ENCODE results near the gene ZCCHC14. TPM values are rescaled to one million over a fixed set of nuclear protein-coding genes. Genes with fewer than 3 reads are reported as not detected.

The ZCCHC14 gene
- total and polyA plus RNA-seq, 2 donors (not counting 1 experiment from before 2014, with no cell fraction given): 0.70 to 4.4 TPM

GRCh38 chr16:87474566-87474996 is 18.2 kb downstream of the ZCCHC14 start:
- CTCF ChIA-PET: no interaction called here
- no peaks in the 10 kb centered on the region for H4K20me1 ChIP-seq (ENCODE audit: control insufficient read depth, insufficient read depth, low read length, poor library complexity, severe bottlenecking)

GRCh38 chr16:87474017-87474416 is 18.8 kb downstream of the ZCCHC14 start:
- intact Hi-C loops (cut with micrococcal nuclease): no loop called here
- peaks cover 7% of the 10 kb centered on the region for H3K79me2 ChIP-seq (ENCODE audit: control insufficient read depth, insufficient read depth, low read length)
- no peak for ATAC-seq (ENCODE audit: low read depth)
- peaks cover 0 to 16% (median 8%) of the 10 kb centered on the region in 4 experiments for H3K27me3 ChIP-seq (replicated peaks in 1 of 4; ENCODE audit: control extremely low read depth in 1 of 4, control insufficient read depth in 3 of 4, insufficient read depth in 4 of 4, low read length in 3 of 4)
- H3K36me3 ChIP-seq (replicated peaks in 1 of 2; ENCODE audit: control extremely low read depth in 1 of 2, control insufficient read depth in 1 of 2, extremely low read depth in 1 of 2, insufficient read depth in 2 of 2, low read length in 1 of 2): no peaks in the 10 kb centered on the region
- Mint-ChIP-seq H3K27ac (no peak overlapping the region), H3K4me1 (peaks cover 6% of the 10 kb centered on the region), H3K4me3 (no peak overlapping the region), H3K27me3 (peaks cover 39% of the 10 kb centered on the region), H3K9me3 (ENCODE audit: insufficient read depth) (no peaks in the 10 kb centered on the region)
- no peaks in the 10 kb centered on the region for H3K9me3 ChIP-seq (ENCODE audit: control extremely low read depth in 1 of 3, control insufficient read depth in 2 of 3, insufficient read depth in 1 of 3, low read length in 2 of 3)
- H4K20me1 ChIP-seq (ENCODE audit: control insufficient read depth, insufficient read depth, low read length, poor library complexity, severe bottlenecking): no peaks in the 10 kb centered on the region
- H3K4me2 ChIP-seq (replicated peaks; ENCODE audit: low read depth, low read length, poor library complexity, severe bottlenecking): no peak overlapping the region
- no peaks in the 10 kb centered on the region for H3K4me1 ChIP-seq (ENCODE audit: control insufficient read depth in 2 of 2, insufficient read depth in 2 of 2, low read length in 2 of 2)
- H3K27ac ChIP-seq (ENCODE audit: low read length in 2 of 2): no peak overlapping the region
- DNase-seq: no peak
- H2AFZ ChIP-seq (ENCODE audit: insufficient read depth, low read depth, low read length, poor library complexity, severe bottlenecking): no peak overlapping the region
- TF ChIP-seq EZH2 (IDR thresholded peaks at IDR 0.05; ENCODE audit: borderline replicate concordance, insufficient read depth, low read depth, low read length, poor library complexity, severe bottlenecking) (no peak), CTCF (IDR thresholded peaks at IDR 0.05) (no peak)
- H3K9ac ChIP-seq (ENCODE audit: low read length): no peak overlapping the region
- WGBS (ENCODE audit: insufficient coverage): 97% methylated on average over 4 of the region's 4 CpGs
- ChIA-PET POLR2A (no interaction called here), CTCF (no interaction called here)
- H3K4me3 ChIP-seq (ENCODE audit: control extremely low read depth in 1 of 5, extremely low read depth in 1 of 5, insufficient read depth in 1 of 5, low read depth in 2 of 5, low read length in 4 of 5): no peak overlapping the region

More at GRCh38 chr16:87474566-87474996, 18.2 kb downstream of the ZCCHC14 start:
- H3K36me3 ChIP-seq (replicated peaks in 1 of 2; ENCODE audit: control extremely low read depth in 1 of 2, control insufficient read depth in 1 of 2, extremely low read depth in 1 of 2, insufficient read depth in 2 of 2, low read length in 1 of 2): no peaks in the 10 kb centered on the region
- no peak overlapping the region for H3K4me3 ChIP-seq (ENCODE audit: control extremely low read depth in 1 of 5, extremely low read depth in 1 of 5, insufficient read depth in 1 of 5, low read depth in 2 of 5, low read length in 4 of 5)
- no peaks in the 10 kb centered on the region for H3K9me3 Mint-ChIP-seq (ENCODE audit: insufficient read depth)
- no peak overlapping the region for H3K9ac ChIP-seq (ENCODE audit: low read length)
- no peak overlapping the region for H3K27ac ChIP-seq (ENCODE audit: low read length in 2 of 2)
- H3K4me1 Mint-ChIP-seq: peaks cover 6% of the 10 kb centered on the region
- no peak for ATAC-seq (ENCODE audit: low read depth)
- TF ChIP-seq CTCF (IDR thresholded peaks at IDR 0.05) (no peak), EZH2 (IDR thresholded peaks at IDR 0.05; ENCODE audit: borderline replicate concordance, insufficient read depth, low read depth, low read length, poor library complexity, severe bottlenecking) (no peak)
- no peaks in the 10 kb centered on the region for H3K4me1 ChIP-seq (ENCODE audit: control insufficient read depth in 2 of 2, insufficient read depth in 2 of 2, low read length in 2 of 2)
- no peak for DNase-seq
- intact Hi-C loops (cut with micrococcal nuclease): no loop called here
- no peak overlapping the region for H3K27ac Mint-ChIP-seq
- H3K4me3 Mint-ChIP-seq: no peak overlapping the region
- no peak overlapping the region for H2AFZ ChIP-seq (ENCODE audit: insufficient read depth, low read depth, low read length, poor library complexity, severe bottlenecking)
- peaks cover 0 to 16% (median 8%) of the 10 kb centered on the region in 4 experiments for H3K27me3 ChIP-seq (replicated peaks in 1 of 4; ENCODE audit: control extremely low read depth in 1 of 4, control insufficient read depth in 3 of 4, insufficient read depth in 4 of 4, low read length in 3 of 4)
- 95% methylated on average over 6 of the region's 7 CpGs for WGBS (ENCODE audit: insufficient coverage)
- peaks cover 7% of the 10 kb centered on the region for H3K79me2 ChIP-seq (ENCODE audit: control insufficient read depth, insufficient read depth, low read length)
- H3K9me3 ChIP-seq (ENCODE audit: control extremely low read depth in 1 of 3, control insufficient read depth in 2 of 3, insufficient read depth in 1 of 3, low read length in 2 of 3): no peaks in the 10 kb centered on the region
- peaks cover 36% of the 10 kb centered on the region for H3K27me3 Mint-ChIP-seq
- POLR2A ChIA-PET: no interaction called here
- H3K4me2 ChIP-seq (replicated peaks; ENCODE audit: low read depth, low read length, poor library complexity, severe bottlenecking): no peak overlapping the region

Data from B cell (primary cell).